Activated CD8-positive, alpha-beta T cell treated with anti-CD3 and anti-CD28 coated beads for 36 hours (primary cell): Measurements from ENCODE around the gene TRIM37. TPM values are rescaled to one million over a fixed set of nuclear protein-coding genes. Genes with fewer than 3 reads are reported as not detected.
A peak's percentile ranks its signal among the peaks of the same experiment; 100 is the strongest.

ENCODE experiments used
- ATAC-seq: fragments of 200-7000 bp; cut with Tn5 transposase; one replicate; pipeline ENCODE4 v1.10.0; 2021; ENCODE audit warnings: mild to moderate bottlenecking, moderate library complexity
- CTCF ChIA-PET: fragments of 350-600 bp; sonication (Branson Sonifier 250); formaldehyde crosslinking; loops from one replicate; lab custom pipeline; 2021; ENCODE audit warnings: antibody characterized with exemption; lab: Charles Lee
- POLR2A ChIA-PET: fragments of 350-600 bp; sonication (Branson Sonifier 250); formaldehyde crosslinking; loops from one replicate; lab custom pipeline; 2021; ENCODE audit warnings: antibody characterized with exemption; lab: Charles Lee
- DNase-seq: peaks from one replicate; pipeline ENCODE4 v3.0.0-alpha.2; 2020
- H3K27ac Mint-ChIP-seq: one replicate; pipeline ENCODE4 v1.8.0; 2021; ENCODE audit warnings: mild to moderate bottlenecking, mixed read lengths
- H3K27me3 Mint-ChIP-seq: one replicate; pipeline ENCODE4 v1.8.0; 2021; ENCODE audit warnings: mixed read lengths
- H3K36me3 Mint-ChIP-seq: one replicate; pipeline ENCODE4 v1.8.0; 2021; ENCODE audit warnings: low read depth, mixed read lengths
- H3K4me1 Mint-ChIP-seq: one replicate; pipeline ENCODE4 v1.8.0; 2021; ENCODE audit warnings: low read depth, mixed read lengths
- H3K4me3 Mint-ChIP-seq: one replicate; pipeline ENCODE4 v1.8.0; 2021; ENCODE audit warnings: mild to moderate bottlenecking, moderate library complexity, mixed read lengths
- H3K9me3 Mint-ChIP-seq: one replicate; pipeline ENCODE4 v1.8.0; 2021; ENCODE audit warnings: mixed read lengths
- CTCF ChIP-seq: fragments of 200-600 bp; IDR thresholded peaks from one replicate; pipeline ENCODE4 v1.8.0; 2022; ENCODE audit warnings: antibody characterized with exemption, mild to moderate bottlenecking
- intact Hi-C: fragments of 100-400 bp; cut with micrococcal nuclease; formaldehyde crosslinking; loops from one replicate; pipeline ENCODE4 v1.10.0; 2022
- total RNA-seq, 2 experiments: library from RNA; stranded (reverse); gene quantifications; one replicate each; pipeline ENCODE4 v1.2.3, GENCODE V29; 2021

TRIM37 gene
- total RNA-seq, 2 experiments from 2014 or later = 23.9 to 24.8 TPM

GRCh38 chr17:59007995-59008394, 98.7 kb downstream of the TRIM37 start:
- intact Hi-C loops = loop anchor here (10.0 kb wide), 1 partner anchor 493 kb away; the partner anchor contains the start of gene MTMR4
- Mint-ChIP-seq H3K4me1 (peaks cover 13% of the 10 kb centered on the region), H3K27me3 (no peaks in the 10 kb centered on the region), H3K4me3 (no peak overlapping the region), H3K9me3 (no peaks in the 10 kb centered on the region), H3K27ac (no peak overlapping the region), H3K36me3 (peaks cover 7% of the 10 kb centered on the region)
- DNase-seq = no peak
- ChIA-PET CTCF (interaction anchor here (1.9 kb wide), 1 partner anchor 297 kb away, joined by 9 read pairs; no protein-coding TSS in a partner anchor), POLR2A (interaction anchor here (0.6 to 1.1 kb wide), 3 partner anchors 348 to 477 kb away, joined by 3 to 4 read pairs (median 3); no protein-coding TSS in a partner anchor)
- TF ChIP-seq CTCF = no peak
- no peak for ATAC-seq

DNA sequence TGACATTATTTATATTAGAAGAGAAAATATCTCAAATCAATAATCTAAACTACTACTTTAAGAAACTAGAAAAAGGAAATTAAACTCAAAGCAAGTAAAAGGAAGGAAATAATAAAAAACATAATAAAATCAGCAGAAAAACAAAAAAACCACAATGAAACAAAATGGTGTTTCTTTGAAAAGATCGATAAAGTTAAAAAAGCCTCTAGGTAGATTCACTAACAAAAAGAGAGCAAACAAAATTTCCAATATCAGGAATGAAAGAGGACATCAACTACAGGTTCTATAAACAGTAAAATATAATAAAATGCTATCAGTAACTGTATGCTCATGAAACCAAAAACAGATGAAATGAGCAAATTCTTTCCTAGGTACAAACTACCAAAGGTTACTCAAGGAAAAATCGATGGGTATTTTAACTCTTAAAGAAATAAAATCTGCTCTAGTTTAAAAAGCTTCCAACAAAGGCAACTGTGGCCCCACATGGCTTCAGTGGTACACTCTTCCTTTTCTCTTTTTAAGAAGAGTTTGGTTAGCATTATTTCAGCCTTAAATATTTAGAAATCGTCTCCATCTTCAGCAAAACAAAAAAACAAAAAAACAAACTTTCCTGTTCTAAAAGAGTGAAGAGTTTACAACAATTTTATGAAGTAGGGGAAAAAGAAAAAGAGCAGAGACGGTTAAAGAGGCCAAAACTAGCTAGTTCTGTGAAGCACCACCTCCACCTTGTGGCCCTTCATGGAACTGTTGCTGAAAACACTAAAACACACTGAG, 102.2 kb downstream of the TRIM37 start:
- CTCF ChIA-PET = interaction anchor here (0.9 to 4.3 kb wide), 27 partner anchors 10 to 485 kb away, joined by 3 to 35 read pairs (median 4); partner anchors contain the start of gene RAD51C
- intact Hi-C loops = loop anchor here (2.0 to 10.0 kb wide), 3 partner anchors 294 to 490 kb away; partner anchors contain the start of gene MTMR4
- Mint-ChIP-seq H3K27me3 (no peaks in the 10 kb centered on the region), H3K4me1 (peaks cover 34% of the 10 kb centered on the region), H3K4me3 (no peak overlapping the region), H3K9me3 (no peaks in the 10 kb centered on the region), H3K36me3 (peaks cover 8% of the 10 kb centered on the region), H3K27ac (peak overlapping the region; percentile 72)
- POLR2A ChIA-PET = interaction anchor here (1.7 kb wide), 1 partner anchor 374 kb away, joined by 5 read pairs; no protein-coding TSS in a partner anchor
- TF ChIP-seq CTCF = peak; percentile 94
- DNase-seq (peak; percentile 85), ATAC-seq (peak; percentile 63)

DNA sequence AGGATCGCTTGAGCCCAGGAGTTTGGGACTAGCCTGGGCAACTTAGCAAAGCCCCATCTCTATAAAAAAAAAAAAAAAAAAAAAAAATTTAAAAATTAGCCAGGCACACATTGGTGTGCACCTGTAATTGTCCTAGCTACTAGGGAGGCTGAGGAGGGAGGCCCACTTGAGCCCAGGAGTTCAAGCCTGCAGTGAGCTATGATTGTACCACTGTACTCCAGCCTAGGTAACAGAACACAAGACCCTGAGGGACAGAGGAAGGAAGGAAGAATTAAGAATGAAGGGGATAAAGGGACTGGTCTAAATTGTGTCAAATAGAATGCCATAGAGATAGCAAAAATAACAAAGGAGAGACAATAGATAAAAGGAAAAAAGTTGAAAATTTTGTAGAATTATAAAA, 102.8 kb downstream of the TRIM37 start:
- no peaks in the 10 kb centered on the region for H3K9me3 Mint-ChIP-seq
- peak overlapping the region; percentile 63 for H3K27ac Mint-ChIP-seq
- no peak overlapping the region for H3K4me3 Mint-ChIP-seq
- peaks cover 35% of the 10 kb centered on the region for H3K4me1 Mint-ChIP-seq
- H3K27me3 Mint-ChIP-seq = no peaks in the 10 kb centered on the region
- CTCF ChIA-PET = interaction anchor here (1.0 to 4.3 kb wide), 5 partner anchors 27 to 485 kb away, joined by 4 to 35 read pairs (median 8); no protein-coding TSS in a partner anchor
- DNase-seq = no peak
- TF ChIP-seq CTCF = no peak
- H3K36me3 Mint-ChIP-seq = peaks cover 10% of the 10 kb centered on the region
- ATAC-seq = no peak
- intact Hi-C loops = loop anchor here (2.0 to 10.0 kb wide), 3 partner anchors 293 to 489 kb away; partner anchors contain the start of gene MTMR4
- POLR2A ChIA-PET = interaction anchor here (0.6 to 1.7 kb wide), 2 partner anchors 373 to 667 kb away, joined by 4 to 5 read pairs; no protein-coding TSS in a partner anchor

DNA sequence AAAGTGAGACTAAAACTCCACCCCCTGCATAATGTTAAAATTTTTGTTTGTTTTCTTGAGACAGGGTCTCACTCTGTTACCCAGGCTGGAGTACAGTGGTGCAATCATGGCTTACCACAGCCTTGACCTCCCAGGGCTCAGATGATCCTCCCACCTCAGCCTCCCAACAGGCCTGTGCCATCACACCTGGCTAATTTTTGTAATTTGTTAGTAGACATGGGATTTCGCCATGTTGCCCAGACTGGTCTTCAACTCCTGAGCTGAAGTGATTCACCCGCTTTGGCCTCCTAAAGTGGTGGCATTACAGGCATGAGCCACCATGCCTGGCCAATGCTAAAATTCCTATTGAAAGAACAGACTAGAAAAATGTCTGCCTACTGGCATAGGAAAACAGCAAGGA, 103.8 kb downstream of the TRIM37 start:
- ATAC-seq (no peak), DNase-seq (no peak)
- ChIA-PET POLR2A (interaction anchor here (1.1 kb wide), 1 partner anchor 371 kb away, joined by 4 read pairs; no protein-coding TSS in a partner anchor), CTCF (interaction anchor here (1.0 to 4.3 kb wide), 2 partner anchors 292 to 484 kb away, joined by 4 to 35 read pairs; no protein-coding TSS in a partner anchor)
- Mint-ChIP-seq H3K27me3 (no peaks in the 10 kb centered on the region), H3K27ac (no peak overlapping the region), H3K36me3 (peaks cover 13% of the 10 kb centered on the region), H3K4me3 (no peak overlapping the region), H3K9me3 (no peaks in the 10 kb centered on the region), H3K4me1 (peaks cover 35% of the 10 kb centered on the region)
- intact Hi-C loops = loop anchor here (5.0 to 10.0 kb wide), 2 partner anchors 416 to 488 kb away; partner anchors contain the start of gene MTMR4
- TF ChIP-seq CTCF = no peak
